NCI-H2227 (cell line): ENCODE measurements around the gene ITIH2.
"Not testable (repeated sequence)": the region's sequence is repeated elsewhere in the genome, so short reads cannot be mapped to it uniquely, and the experiment has no call there.

Experiments
- DNase-seq: peaks from one replicate; lab custom pipeline; 2025; ENCODE audit not compliant: unreplicated experiment; lab: John Stamatoyannopoulos, UW

Gene ITIH2

GRCh38 chr10:7744307-7744706 is 41.2 kb downstream of the ITIH2 start:
- no peak for DNase-seq

- not testable (repeated sequence) for DNase-seq
Measured at GRCh38 chr10:7748637-7749036, 45.5 kb downstream of the ITIH2 start.

- no peak for DNase-seq
Measured at GRCh38 chr10:7750222-7750621, 47.1 kb downstream of the ITIH2 start.

GRCh38 chr10:7752251-7752650 is 49.1 kb downstream of the ITIH2 start:
- DNase-seq, result no peak

GRCh38 chr10:7755103-7755502 is 52.0 kb downstream of the ITIH2 start:
- DNase-seq, result no peak

GRCh38 chr10:7756360-7756992 is 53.4 kb downstream of the ITIH2 start:
- no peak for DNase-seq

GRCh38 chr10:7763929-7764328 is 60.8 kb downstream of the ITIH2 start:
- DNase-seq, result no peak

GRCh38 chr10:7766241-7766640 is 63.1 kb downstream of the ITIH2 start:
- no peak for DNase-seq

GRCh38 chr10:7767209-7767608 is 64.1 kb downstream of the ITIH2 start:
- no peak for DNase-seq

- no peak for DNase-seq
Measured at GRCh38 chr10:7768417-7768816, 65.3 kb downstream of the ITIH2 start.

GRCh38 chr10:7773845-7774801 is 71.0 kb downstream of the ITIH2 start:
- DNase-seq, result no peak

- no peak for DNase-seq
Measured at GRCh38 chr10:7776777-7777176, 73.7 kb downstream of the ITIH2 start.

- DNase-seq, result not testable (repeated sequence)
Measured at GRCh38 chr10:7782194-7782593, 79.1 kb downstream of the ITIH2 start.

- no peak for DNase-seq
Measured at GRCh38 chr10:7786430-7786829, 83.3 kb downstream of the ITIH2 start.

- no peak for DNase-seq
Measured at GRCh38 chr10:7787150-7787856, 84.2 kb downstream of the ITIH2 start.

- DNase-seq, result peak; percentile 96
Measured at GRCh38 chr10:7787857-7788638, 84.9 kb downstream of the ITIH2 start, which contains the start of the genes ATP5F1C and KIN. Gene ATP5F1C, plus strand, starts transcription at chr10:7788177. Its CDS starts 31 bp downstream, at chr10:7788208. Gene KIN, minus strand, starts transcription at chr10:7787993. Its CDS starts 60 bp downstream, at chr10:7787933.

GRCh38 chr10:7788639-7789286 is 85.6 kb downstream of the ITIH2 start:
- DNase-seq, result no peak

GRCh38 chr10:7789390-7789789 is 86.3 kb downstream of the ITIH2 start:
- DNase-seq, result no peak

GRCh38 chr10:7792541-7792940 is 89.4 kb downstream of the ITIH2 start:
- no peak for DNase-seq
